Measurements from ENCODE around the gene ZCCHC2.

DNA sequence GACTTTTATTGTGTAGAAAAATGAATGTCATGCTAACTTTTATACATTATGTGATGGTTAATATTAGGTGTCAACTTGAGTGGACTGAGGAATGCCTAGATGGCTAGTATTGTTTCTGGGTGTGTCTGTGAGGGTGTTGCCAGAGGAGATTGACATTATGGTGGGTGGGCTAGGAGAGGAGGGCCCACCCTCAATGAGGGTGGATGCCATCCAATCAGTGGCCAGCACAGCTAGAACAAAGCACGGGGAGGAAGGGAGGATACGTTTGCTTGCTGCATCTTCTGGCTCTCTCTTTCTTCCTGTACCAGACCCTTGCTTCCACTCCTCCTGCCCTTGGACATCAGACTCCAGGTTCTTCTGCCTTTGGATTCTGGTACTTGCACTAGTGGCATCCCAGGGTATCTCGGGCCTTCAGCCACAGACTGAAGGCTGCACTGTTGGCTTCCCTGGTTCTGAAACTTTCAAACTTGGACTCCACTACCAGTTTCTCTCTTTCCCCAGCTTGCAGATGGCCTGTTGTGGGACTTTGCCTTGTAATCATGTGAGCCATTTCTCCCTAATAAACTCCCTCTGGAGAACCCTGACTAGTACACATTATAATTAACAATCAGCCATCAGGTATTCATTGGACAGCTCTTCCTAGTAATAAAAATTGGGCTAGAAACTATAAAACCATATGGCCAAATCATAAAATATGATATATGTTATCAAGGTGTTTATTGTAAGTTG, 31.7 kb upstream of the ZCCHC2 start:
- TF ChIP-seq, protein P1, sequence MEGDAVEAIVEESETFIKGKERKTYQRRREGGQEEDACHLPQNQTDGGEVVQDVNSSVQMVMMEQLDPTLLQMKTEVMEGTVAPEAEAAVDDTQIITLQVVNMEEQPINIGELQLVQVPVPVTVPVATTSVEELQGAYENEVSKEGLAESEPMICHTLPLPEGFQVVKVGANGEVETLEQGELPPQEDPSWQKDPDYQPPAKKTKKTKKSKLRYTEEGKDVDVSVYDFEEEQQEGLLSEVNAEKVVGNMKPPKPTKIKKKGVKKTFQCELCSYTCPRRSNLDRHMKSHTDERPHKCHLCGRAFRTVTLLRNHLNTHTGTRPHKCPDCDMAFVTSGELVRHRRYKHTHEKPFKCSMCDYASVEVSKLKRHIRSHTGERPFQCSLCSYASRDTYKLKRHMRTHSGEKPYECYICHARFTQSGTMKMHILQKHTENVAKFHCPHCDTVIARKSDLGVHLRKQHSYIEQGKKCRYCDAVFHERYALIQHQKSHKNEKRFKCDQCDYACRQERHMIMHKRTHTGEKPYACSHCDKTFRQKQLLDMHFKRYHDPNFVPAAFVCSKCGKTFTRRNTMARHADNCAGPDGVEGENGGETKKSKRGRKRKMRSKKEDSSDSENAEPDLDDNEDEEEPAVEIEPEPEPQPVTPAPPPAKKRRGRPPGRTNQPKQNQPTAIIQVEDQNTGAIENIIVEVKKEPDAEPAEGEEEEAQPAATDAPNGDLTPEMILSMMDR (IDR thresholded peaks at IDR 0.05), result no peak
- no peak for TF ChIP-seq POLR2AphosphoS5 (IDR thresholded peaks at IDR 0.05)
- TF ChIP-seq POLR2A (IDR thresholded peaks at IDR 0.05; ENCODE audit: low read depth), result no peak
